Gastrocnemius medialis (tissue), 4 donors: ENCODE data around the gene FOXM1. TPM values are rescaled to one million over a fixed set of nuclear protein-coding genes. Genes with fewer than 3 reads are reported as not detected.

ENCODE experiments used
- ATAC-seq, 2 donors: fragments of 150-250 bp; one replicate each; pipeline ENCODE4 v1.9.1; 2016
- DNase-seq, 2 donors: peaks; one replicate each; pipeline ENCODE4 v3.0.0-alpha.2; 2019
- H3K27ac ChIP-seq, 4 donors: fragments of 200-600 bp; sonication (generic); 1 replicate in 1 of 4; 2 replicates in 3 of 4; pipeline ENCODE4 v1.5.1; 2016 to 2018; ENCODE audit warnings: mild to moderate bottlenecking in 2 of 4, moderate library complexity in 1 of 4
- H3K27me3 ChIP-seq, 3 donors: fragments of 200-600 bp; sonication (generic) in 2 of 3; 1 replicate in 1 of 3; 2 replicates in 2 of 3; pipeline versions ENCODE4 v1.5.1 to v1.6.0; 2016 to 2019; ENCODE audit warnings: mild to moderate bottlenecking in 1 of 3, moderate library complexity in 1 of 3
- H3K36me3 ChIP-seq, 2 donors: fragments of 200-600 bp; sonication (generic) in 1 of 2; one replicate each; pipeline ENCODE4 v1.5.1; 2017 to 2018
- H3K4me1 ChIP-seq, 2 donors: fragments of 200-600 bp; sonication (generic) in 1 of 2; one replicate each; pipeline ENCODE4 v1.5.1; 2016 to 2017; ENCODE audit warnings: mild to moderate bottlenecking in 2 of 2
- H3K4me3 ChIP-seq, 4 donors: fragments of 200-600 bp; sonication (generic) in 3 of 4; 1 replicate in 1 of 4; 2 replicates in 3 of 4; pipeline ENCODE4 v1.5.1; 2016 to 2019; ENCODE audit warnings: mild to moderate bottlenecking in 2 of 4
- H3K9me3 ChIP-seq, 3 donors: fragments of 200-600 bp; sonication (generic) in 2 of 3; 1 replicate in 1 of 3; 2 replicates in 2 of 3; pipeline ENCODE4 v1.5.1; 2016 to 2019
- POLR2A ChIP-seq, 2 donors: fragments of 450-650 bp; IDR thresholded peaks; one replicate each; pipeline ENCODE4 v1.6.1; 2017; ENCODE audit warnings: antibody characterized with exemption in 2 of 2, mild to moderate bottlenecking in 2 of 2, moderate library complexity in 2 of 2
- in situ Hi-C, 4 donors: fragments of 200-750 bp; cut with MboI; loops; one replicate each; pipeline versions ENCODE4 v1.15.0 to v1.8.0; 2017; ENCODE audit warnings: low sequenced_read_pairs in 4 of 4
- intact Hi-C: fragments of 100-400 bp; cut with DNase I; formaldehyde crosslinking; loops from one replicate; pipeline ENCODE4 v1.15.1; 2023; ENCODE audit warnings: low total_unique reads
- total RNA-seq, 4 donors: library from RNA; depleted of rRNA; stranded (reverse); fragments of >200 nt; gene quantifications; one replicate each; pipeline versions ENCODE4 v1.1.0 to v1.2.3, GENCODE V29; 2016
- TF ChIP-seq, protein P1 (sequence below), 5 experiments: fragments of 450-650 bp in 3 of 5; fragments of 200-600 bp in 2 of 5; sonication (generic) in 2 of 5; IDR thresholded peaks in 4 of 5; conservative IDR thresholded peaks in 1 of 5; 1 replicate in 4 of 5; 2 replicates in 1 of 5; pipeline ENCODE4 v1.5.1; 2016 to 2019; ENCODE audit warnings: antibody characterized with exemption in 5 of 5, mild to moderate bottlenecking in 3 of 5, moderate library complexity in 3 of 5

Gene FOXM1
- total RNA-seq, 4 donors from 2014 or later: 0.95 to 1.1 TPM; not detected in 2

DNA sequence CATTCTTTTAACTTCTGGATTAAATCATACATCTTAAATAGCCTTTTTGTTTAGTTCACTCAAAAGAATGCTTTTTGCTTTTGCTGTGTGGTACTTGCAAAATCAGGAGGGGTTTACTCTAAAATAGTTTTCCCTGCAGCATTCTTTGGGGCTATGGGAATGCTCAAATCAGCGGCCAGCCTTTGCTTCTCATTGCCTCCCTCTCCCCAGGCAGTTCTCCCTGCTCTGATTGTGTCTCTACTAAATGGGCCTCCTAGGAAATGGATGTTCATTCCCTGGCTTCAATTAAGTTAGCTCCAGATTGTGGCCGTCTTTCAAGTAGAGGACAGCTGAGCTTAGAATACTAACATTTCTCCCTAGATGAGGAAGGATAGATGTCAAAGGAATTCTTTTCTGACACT lies 18.1 kb upstream of the FOXM1 start:
- Histone ChIP-seq H3K9me3 (no peaks in the 10 kb centered on the region), H3K36me3 (no peaks in the 10 kb centered on the region), H3K4me1 (peaks cover 21 to 31% of the 10 kb centered on the region in 2 donors), H3K4me3 (no peak overlapping the region), H3K27ac (peak overlapping the region in 1 of 4 donors; percentile 16), H3K27me3 (no peaks in the 10 kb centered on the region)
- no peak for ATAC-seq
- in situ Hi-C loops: loop anchor here in 1 of 4 donors (25.0 kb wide), 1 partner anchor 142 kb away; no protein-coding TSS in a partner anchor
- intact Hi-C loops: loop anchor here (10.0 kb wide), 1 partner anchor 360 kb away; no protein-coding TSS in a partner anchor
- DNase-seq: no peak
- no peak for TF ChIP-seq POLR2A (IDR thresholded peaks at IDR 0.05)
- TF ChIP-seq, protein P1, sequence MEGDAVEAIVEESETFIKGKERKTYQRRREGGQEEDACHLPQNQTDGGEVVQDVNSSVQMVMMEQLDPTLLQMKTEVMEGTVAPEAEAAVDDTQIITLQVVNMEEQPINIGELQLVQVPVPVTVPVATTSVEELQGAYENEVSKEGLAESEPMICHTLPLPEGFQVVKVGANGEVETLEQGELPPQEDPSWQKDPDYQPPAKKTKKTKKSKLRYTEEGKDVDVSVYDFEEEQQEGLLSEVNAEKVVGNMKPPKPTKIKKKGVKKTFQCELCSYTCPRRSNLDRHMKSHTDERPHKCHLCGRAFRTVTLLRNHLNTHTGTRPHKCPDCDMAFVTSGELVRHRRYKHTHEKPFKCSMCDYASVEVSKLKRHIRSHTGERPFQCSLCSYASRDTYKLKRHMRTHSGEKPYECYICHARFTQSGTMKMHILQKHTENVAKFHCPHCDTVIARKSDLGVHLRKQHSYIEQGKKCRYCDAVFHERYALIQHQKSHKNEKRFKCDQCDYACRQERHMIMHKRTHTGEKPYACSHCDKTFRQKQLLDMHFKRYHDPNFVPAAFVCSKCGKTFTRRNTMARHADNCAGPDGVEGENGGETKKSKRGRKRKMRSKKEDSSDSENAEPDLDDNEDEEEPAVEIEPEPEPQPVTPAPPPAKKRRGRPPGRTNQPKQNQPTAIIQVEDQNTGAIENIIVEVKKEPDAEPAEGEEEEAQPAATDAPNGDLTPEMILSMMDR (IDR thresholded peaks at IDR 0.05 in 4 of 5, conservative IDR thresholded peaks at IDR 0.05 in 1 of 5): no peak

DNA sequence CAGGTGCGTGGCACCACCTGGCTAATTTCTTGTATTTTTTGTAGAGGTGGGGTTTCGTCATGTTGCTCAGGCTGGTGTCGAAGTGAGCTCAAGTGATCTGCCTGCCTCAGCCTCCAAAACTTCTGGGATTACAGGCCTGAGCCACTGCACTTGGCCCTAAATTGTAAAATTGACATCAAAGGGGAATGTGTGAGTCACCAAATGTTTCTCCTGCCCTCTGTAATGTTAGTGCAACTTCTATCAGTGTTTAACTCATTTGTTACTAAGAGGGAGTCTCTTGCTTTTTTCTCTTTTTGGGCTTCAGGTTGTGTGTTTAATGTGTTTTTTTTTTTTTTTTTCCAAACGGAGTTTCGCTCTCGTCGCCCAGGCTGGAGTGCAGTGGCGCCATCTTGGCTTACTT lies 16.0 kb upstream of the FOXM1 start:
- peak; percentile 10 to 31 for DNase-seq
- in situ Hi-C loops: loop anchor here in 1 of 4 donors (25.0 kb wide), 1 partner anchor 144 kb away; no protein-coding TSS in a partner anchor
- ATAC-seq: no peak
- Histone ChIP-seq H3K9me3 (no peaks in the 10 kb centered on the region), H3K4me1 (peaks cover 23 to 31% of the 10 kb centered on the region in 2 donors), H3K36me3 (no peaks in the 10 kb centered on the region), H3K27ac (peak overlapping the region in 3 of 4 donors; percentile 13 to 34 (median 23)), H3K4me3 (peak overlapping the region in 1 of 4 donors; percentile 1), H3K27me3 (no peaks in the 10 kb centered on the region)
- intact Hi-C loops: loop anchor here (5.0 to 10.0 kb wide), 2 partner anchors 64 to 362 kb away; partner anchors contain the start of gene TEAD4
- TF ChIP-seq, protein P1 (IDR thresholded peaks at IDR 0.05 in 4 of 5, conservative IDR thresholded peaks at IDR 0.05 in 1 of 5): no peak
- no peak for TF ChIP-seq POLR2A (IDR thresholded peaks at IDR 0.05)

GRCh38 chr12:2892246-2892645 lies 15.3 kb upstream of the FOXM1 start:
- TF ChIP-seq POLR2A (IDR thresholded peaks at IDR 0.05): no peak
- TF ChIP-seq, protein P1 (IDR thresholded peaks at IDR 0.05 in 4 of 5, conservative IDR thresholded peaks at IDR 0.05 in 1 of 5): no peak
- Histone ChIP-seq H3K36me3 (no peaks in the 10 kb centered on the region), H3K27me3 (no peaks in the 10 kb centered on the region), H3K27ac (peak overlapping the region in 3 of 4 donors; percentile 13 to 96 (median 94)), H3K4me3 (peak overlapping the region in 2 of 4 donors; percentile 92 to 96), H3K9me3 (no peaks in the 10 kb centered on the region), H3K4me1 (peaks cover 23 to 31% of the 10 kb centered on the region in 2 donors)
- ATAC-seq (no peak), DNase-seq (no peak)
- intact Hi-C loops: loop anchor here (1.0 to 10.0 kb wide), 3 partner anchors 30 to 363 kb away; partner anchors contain the start of gene TEAD4
- in situ Hi-C loops: loop anchor here in 1 of 4 donors (25.0 kb wide), 1 partner anchor 145 kb away; no protein-coding TSS in a partner anchor

DNA sequence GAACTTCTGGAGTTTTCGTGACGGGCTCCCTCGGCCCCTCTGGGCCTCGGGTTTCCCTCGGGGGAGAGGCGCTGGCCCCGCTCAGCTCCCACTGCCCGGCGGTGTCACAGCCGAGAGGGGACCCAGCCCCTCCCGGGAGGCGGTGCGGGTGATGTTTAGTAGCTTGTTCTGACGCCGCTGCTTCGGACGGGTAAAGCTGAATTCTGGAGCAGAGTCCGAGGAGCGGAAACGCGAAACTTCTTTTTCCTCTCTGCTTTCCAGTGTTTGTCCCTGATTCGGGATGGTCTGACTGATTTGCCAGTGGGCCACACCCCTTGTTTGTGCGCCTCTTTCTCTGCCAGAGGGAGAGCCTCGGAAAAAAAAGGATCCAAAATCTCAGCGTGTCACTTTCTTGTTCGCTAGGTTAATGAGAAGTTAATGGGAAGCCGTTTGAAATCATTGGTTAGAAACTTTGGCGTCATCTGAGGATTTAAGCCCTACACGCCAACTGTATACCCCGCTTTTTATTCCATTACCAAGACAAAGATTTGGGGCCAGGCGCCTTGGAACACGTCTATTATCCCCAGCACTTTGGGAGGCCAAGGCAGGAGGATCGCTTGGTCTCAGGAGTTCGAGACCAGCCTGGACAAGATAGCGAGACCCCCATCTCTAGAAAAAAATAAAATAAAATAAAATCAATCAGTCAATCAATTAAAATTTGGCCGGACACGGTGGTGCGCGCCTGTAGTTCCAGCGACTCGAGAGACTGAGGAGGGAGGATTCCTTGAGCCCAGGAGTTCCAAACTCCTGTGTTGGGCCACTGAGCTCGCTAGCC lies 14.5 kb upstream of the FOXM1 start:
- DNase-seq (peak; percentile 16 to 38), ATAC-seq (peak; percentile 53 to 61)
- Histone ChIP-seq H3K27me3 (no peaks in the 10 kb centered on the region), H3K4me1 (peaks cover 21 to 28% of the 10 kb centered on the region in 2 donors), H3K9me3 (no peaks in the 10 kb centered on the region), H3K27ac (peak overlapping the region; percentile 90 to 96 (median 92)), H3K4me3 (peak overlapping the region; percentile 89 to 96 (median 93)), H3K36me3 (no peaks in the 10 kb centered on the region)
- in situ Hi-C loops: loop anchor here in 1 of 4 donors (25.0 kb wide), 1 partner anchor 146 kb away; no protein-coding TSS in a partner anchor
- TF ChIP-seq, protein P1 (IDR thresholded peaks at IDR 0.05 in 4 of 5, conservative IDR thresholded peaks at IDR 0.05 in 1 of 5): no peak
- no peak for TF ChIP-seq POLR2A (IDR thresholded peaks at IDR 0.05)
- intact Hi-C loops: loop anchor here (1.0 to 10.0 kb wide), 4 partner anchors 31 to 363 kb away; partner anchors contain the start of gene TEAD4
